ENCODE results near the gene HES5.
"Not testable (repeated sequence)": the region's sequence is repeated elsewhere in the genome, so short reads cannot be mapped to it uniquely, and the experiment has no call there.

GRCh38 chr1:2569703-2570102, 39.6 kb upstream of the HES5 start:
- not testable (repeated sequence) for TF ChIP-seq POLR2A (IDR thresholded peaks at IDR 0.05; ENCODE audit: low read depth, low read length); CTCF (conservative IDR thresholded peaks at IDR 0.05; ENCODE audit: low read depth, low read length); SMC3 (IDR thresholded peaks at IDR 0.05; ENCODE audit: low read depth, low read length); RFX5 (IDR thresholded peaks at IDR 0.05; ENCODE audit: low read depth, low read length); RAD21 (IDR thresholded peaks at IDR 0.05; ENCODE audit: low read length); CEBPB (IDR thresholded peaks at IDR 0.05; ENCODE audit: low read depth, low read length); FOS (IDR thresholded peaks at IDR 0.05; ENCODE audit: low read depth, low read length)
- TF ChIP-seq, protein P1, sequence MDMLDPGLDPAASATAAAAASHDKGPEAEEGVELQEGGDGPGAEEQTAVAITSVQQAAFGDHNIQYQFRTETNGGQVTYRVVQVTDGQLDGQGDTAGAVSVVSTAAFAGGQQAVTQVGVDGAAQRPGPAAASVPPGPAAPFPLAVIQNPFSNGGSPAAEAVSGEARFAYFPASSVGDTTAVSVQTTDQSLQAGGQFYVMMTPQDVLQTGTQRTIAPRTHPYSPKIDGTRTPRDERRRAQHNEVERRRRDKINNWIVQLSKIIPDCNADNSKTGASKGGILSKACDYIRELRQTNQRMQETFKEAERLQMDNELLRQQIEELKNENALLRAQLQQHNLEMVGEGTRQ (IDR thresholded peaks at IDR 0.05; ENCODE audit: low read depth, low read length): not testable (repeated sequence)
